ENCODE data around the gene CEP164.
"Not testable (repeated sequence)": the region's sequence is repeated elsewhere in the genome, so short reads cannot be mapped to it uniquely, and the experiment has no call there.

The CEP164 gene

GRCh38 chr11:117369534-117369933 is 41.9 kb downstream of the CEP164 start:
- no peak for DNase-seq

- DNase-seq, result no peak
Observed at GRCh38 chr11:117371453-117371852, 43.8 kb downstream of the CEP164 start.

GRCh38 chr11:117374316-117375055 is 46.8 kb downstream of the CEP164 start:
- DNase-seq, result no peak

GRCh38 chr11:117375960-117376359 is 48.3 kb downstream of the CEP164 start:
- no peak for DNase-seq

- no peak for DNase-seq
Observed at GRCh38 chr11:117376517-117376916, 48.9 kb downstream of the CEP164 start.

GRCh38 chr11:117378976-117379865 is 51.6 kb downstream of the CEP164 start:
- DNase-seq, result no peak

- no peak for DNase-seq
Observed at GRCh38 chr11:117380676-117381075, 53.0 kb downstream of the CEP164 start.

GRCh38 chr11:117381481-117382387 is 54.1 kb downstream of the CEP164 start:
- no peak for DNase-seq

GRCh38 chr11:117382746-117383145 is 55.1 kb downstream of the CEP164 start:
- DNase-seq, result no peak

- DNase-seq, result no peak
Observed at GRCh38 chr11:117384045-117384444, 56.4 kb downstream of the CEP164 start.

- no peak for DNase-seq
Observed at GRCh38 chr11:117385471-117385870, 57.8 kb downstream of the CEP164 start.

- no peak for DNase-seq
Observed at GRCh38 chr11:117385906-117386305, 58.3 kb downstream of the CEP164 start.

GRCh38 chr11:117387992-117388755 is 60.5 kb downstream of the CEP164 start:
- no peak for DNase-seq

GRCh38 chr11:117390743-117391142 is 63.1 kb downstream of the CEP164 start:
- no peak for DNase-seq

GRCh38 chr11:117391181-117391580 is 63.5 kb downstream of the CEP164 start:
- DNase-seq, result no peak

GRCh38 chr11:117392001-117392690 is 64.5 kb downstream of the CEP164 start:
- DNase-seq, result no peak

- DNase-seq, result no peak
Observed at GRCh38 chr11:117392979-117393378, 65.3 kb downstream of the CEP164 start.

GRCh38 chr11:117394221-117394925 is 66.7 kb downstream of the CEP164 start:
- DNase-seq, result no peak

- no peak for DNase-seq
Observed at GRCh38 chr11:117395476-117395875, 67.8 kb downstream of the CEP164 start.

- DNase-seq, result no peak
Observed at GRCh38 chr11:117396970-117397369, 69.3 kb downstream of the CEP164 start.

- DNase-seq, result not testable (repeated sequence)
Observed at GRCh38 chr11:117398618-117399017, 71.0 kb downstream of the CEP164 start.
